GM13977 (cell line): ENCODE results near the gene PUM2.

Source experiments
- DNase-seq: peaks from one replicate; pipeline ENCODE4 v3.0.0; 2012; ENCODE audit warnings: low spot score
- in situ Hi-C: fragments of 300-500 bp; cut with MboI; formaldehyde crosslinking; loops from one replicate; pipeline ENCODE4 v1.12.0; 2022; ENCODE audit warnings: low sequenced_read_pairs, low pct_unique_long_range_greater_than_20kb, mixed read lengths, inconsistent platforms; ENCODE audit not compliant: unreplicated experiment
- TF ChIP-seq, protein P1 (sequence below): IDR thresholded peaks from 2 replicates; pipeline ENCODE4 v1.5.1; 2012; ENCODE audit warnings: mild to moderate bottlenecking, control low read depth; ENCODE audit not compliant: insufficient read depth; ENCODE audit errors: extremely low read depth, missing control alignments

PUM2 gene

DNA sequence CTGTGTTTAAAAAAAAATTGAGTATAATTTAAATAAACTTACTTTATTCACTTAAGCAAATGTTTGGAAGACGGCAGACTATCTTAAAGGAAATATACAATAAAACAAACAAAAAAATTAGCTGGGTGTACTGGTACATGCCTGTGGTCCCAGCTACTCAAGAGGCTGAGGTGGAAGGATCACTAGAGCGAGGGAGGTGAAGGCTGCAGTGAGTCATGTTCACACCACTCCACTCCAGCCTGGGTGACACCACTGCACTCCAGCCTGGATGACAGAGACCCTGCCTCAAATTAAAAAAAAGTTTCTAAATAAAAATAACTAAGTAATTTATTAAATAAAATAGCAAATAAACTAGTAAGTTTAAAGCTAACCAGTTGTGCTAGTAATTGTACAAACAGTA is 7.5 kb downstream of the PUM2 start:
- in situ Hi-C loops = no loop called here
- no peak for DNase-seq
- TF ChIP-seq, protein P1, sequence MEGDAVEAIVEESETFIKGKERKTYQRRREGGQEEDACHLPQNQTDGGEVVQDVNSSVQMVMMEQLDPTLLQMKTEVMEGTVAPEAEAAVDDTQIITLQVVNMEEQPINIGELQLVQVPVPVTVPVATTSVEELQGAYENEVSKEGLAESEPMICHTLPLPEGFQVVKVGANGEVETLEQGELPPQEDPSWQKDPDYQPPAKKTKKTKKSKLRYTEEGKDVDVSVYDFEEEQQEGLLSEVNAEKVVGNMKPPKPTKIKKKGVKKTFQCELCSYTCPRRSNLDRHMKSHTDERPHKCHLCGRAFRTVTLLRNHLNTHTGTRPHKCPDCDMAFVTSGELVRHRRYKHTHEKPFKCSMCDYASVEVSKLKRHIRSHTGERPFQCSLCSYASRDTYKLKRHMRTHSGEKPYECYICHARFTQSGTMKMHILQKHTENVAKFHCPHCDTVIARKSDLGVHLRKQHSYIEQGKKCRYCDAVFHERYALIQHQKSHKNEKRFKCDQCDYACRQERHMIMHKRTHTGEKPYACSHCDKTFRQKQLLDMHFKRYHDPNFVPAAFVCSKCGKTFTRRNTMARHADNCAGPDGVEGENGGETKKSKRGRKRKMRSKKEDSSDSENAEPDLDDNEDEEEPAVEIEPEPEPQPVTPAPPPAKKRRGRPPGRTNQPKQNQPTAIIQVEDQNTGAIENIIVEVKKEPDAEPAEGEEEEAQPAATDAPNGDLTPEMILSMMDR = no peak

DNA sequence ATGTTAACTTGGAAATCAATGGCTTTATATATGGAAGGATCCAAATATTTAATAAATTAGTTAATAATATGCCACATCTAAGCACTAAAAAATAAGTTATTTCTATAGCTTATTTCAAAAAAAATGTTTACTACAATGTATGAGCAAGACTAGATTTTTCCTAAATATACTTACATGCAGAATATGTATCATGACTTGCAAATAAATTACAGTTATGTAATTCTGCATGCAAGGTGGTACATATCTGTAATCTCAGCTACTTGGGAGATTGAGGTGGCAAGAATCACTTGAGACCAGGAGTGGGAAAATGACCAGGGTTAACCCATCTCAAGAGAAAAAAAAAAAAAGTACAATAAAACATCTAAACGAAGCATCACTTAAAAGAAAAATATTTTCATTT is 11.6 kb downstream of the PUM2 start:
- DNase-seq = no peak
- TF ChIP-seq, protein P1 = no peak
- in situ Hi-C loops = no loop called here

DNA sequence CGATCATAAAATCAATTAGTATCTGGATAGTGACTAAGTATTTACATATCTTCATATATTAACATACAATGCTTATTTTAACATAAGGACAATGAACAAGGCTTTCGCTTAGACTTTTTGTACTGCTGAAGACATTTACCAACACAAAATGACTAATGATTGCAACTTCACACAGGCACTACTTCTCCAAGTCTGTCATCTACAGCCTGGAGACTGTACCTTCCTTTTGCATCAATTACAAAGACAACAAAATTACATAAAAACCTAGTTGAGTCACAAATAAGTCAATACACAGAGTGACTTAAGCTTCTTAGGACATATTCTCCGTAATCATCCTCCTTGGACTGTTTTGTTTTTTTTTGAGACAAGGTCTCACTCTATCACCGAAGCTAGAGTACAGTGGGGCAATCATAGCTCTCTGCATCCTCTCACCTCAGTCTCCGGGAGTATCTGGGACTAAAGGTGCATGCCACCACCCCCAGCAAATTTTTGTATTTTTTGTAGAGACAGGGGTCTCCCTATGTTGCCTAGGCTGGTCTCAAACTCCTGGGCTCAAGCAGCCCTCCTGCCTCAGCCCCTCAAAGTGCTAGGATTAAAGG is 15.9 kb downstream of the PUM2 start:
- DNase-seq = no peak
- TF ChIP-seq, protein P1 = no peak
- in situ Hi-C loops = no loop called here

DNA sequence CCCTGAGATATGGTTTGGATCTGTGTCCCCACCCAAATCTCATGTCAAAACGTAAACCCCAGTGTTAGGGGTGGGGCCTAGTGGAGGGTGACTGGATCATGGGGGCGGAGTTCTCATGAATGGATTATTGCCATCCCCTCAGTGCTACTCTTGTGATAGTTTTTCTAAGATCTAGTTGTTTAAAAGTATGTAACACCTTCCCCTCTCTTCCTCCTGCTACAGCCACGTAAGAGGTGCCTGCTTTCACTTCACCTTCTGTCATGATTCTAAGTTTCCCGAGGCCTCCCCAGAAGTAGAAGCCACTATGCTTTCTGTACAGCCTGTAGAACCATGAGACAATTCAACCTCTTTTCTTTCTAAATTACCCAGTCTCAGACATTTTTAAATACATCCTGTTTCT is 16.9 kb downstream of the PUM2 start:
- TF ChIP-seq, protein P1 = no peak
- in situ Hi-C loops = no loop called here
- no peak for DNase-seq

DNA sequence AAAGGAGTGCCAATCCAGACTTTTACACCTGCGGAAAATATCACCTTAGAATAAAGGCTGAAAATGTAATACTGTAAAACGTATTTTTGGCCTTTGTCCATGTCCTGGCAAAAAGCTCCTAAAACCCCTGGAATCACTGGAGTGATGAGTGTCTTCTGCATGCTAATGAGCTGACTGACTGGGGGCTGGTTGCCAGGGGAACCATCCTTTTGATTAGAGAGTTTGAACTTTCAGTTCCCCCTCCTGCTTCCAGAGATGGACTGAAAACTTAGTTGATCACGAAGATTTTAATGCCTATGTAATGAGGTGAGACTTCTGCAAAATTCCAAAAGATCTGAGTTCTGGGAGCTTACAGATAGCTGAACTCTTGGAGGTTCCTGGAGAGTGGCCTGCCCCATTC is 20.5 kb downstream of the PUM2 start:
- DNase-seq = no peak
- in situ Hi-C loops = no loop called here
- TF ChIP-seq, protein P1 = no peak

DNA sequence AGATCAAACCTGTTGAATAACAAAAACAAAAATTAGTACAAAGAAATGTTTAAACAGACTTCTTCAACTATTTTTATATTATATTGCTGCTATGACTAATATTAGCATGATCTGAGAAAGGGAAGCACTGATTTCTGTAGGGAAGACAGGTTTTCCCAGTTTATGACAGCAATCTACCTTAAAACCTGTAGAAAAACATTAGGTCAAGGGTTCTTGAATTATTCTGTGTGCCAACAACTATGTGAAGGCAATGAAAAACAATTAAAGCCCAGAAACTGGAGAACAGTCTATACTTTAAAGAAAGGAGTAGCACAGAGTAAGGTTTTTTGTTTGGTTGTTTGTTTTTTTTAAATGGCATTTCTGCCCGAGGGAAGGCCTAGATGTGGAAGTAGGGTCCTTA is 23.3 kb downstream of the PUM2 start:
- TF ChIP-seq, protein P1 = no peak
- no peak for DNase-seq
- in situ Hi-C loops = no loop called here
